NCI-H82 (cell line): Measurements from ENCODE around the gene GRK5.

Source experiments
- DNase-seq: peaks from one replicate; lab custom pipeline; 2025; lab: John Stamatoyannopoulos, UW

Gene GRK5

GRCh38 chr10:119360181-119360921, 153.0 kb downstream of the GRK5 start:
- DNase-seq = peak; percentile 21

GRCh38 chr10:119361037-119361436, 153.7 kb downstream of the GRK5 start:
- no peak for DNase-seq

- DNase-seq = no peak
Measured at GRCh38 chr10:119362122-119362521, 154.8 kb downstream of the GRK5 start.

GRCh38 chr10:119364645-119365600, 157.6 kb downstream of the GRK5 start:
- no peak for DNase-seq

GRCh38 chr10:119365773-119366599, 158.6 kb downstream of the GRK5 start:
- no peak for DNase-seq

- DNase-seq = no peak
Measured at GRCh38 chr10:119367841-119368549, 160.6 kb downstream of the GRK5 start.

GRCh38 chr10:119368581-119368980, 161.2 kb downstream of the GRK5 start:
- DNase-seq = no peak

- no peak for DNase-seq
Measured at GRCh38 chr10:119368991-119369869, 161.9 kb downstream of the GRK5 start.

GRCh38 chr10:119370111-119370741, 162.9 kb downstream of the GRK5 start:
- no peak for DNase-seq

- DNase-seq = no peak
Measured at GRCh38 chr10:119370972-119371703, 163.8 kb downstream of the GRK5 start.

GRCh38 chr10:119371704-119372663, 164.6 kb downstream of the GRK5 start:
- no peak for DNase-seq

- peak; percentile 77 for DNase-seq
Measured at GRCh38 chr10:119373294-119374102, 166.1 kb downstream of the GRK5 start.

GRCh38 chr10:119374236-119374635, 166.9 kb downstream of the GRK5 start:
- no peak for DNase-seq

GRCh38 chr10:119375574-119376272, 168.4 kb downstream of the GRK5 start:
- DNase-seq = peak; percentile 94

GRCh38 chr10:119377451-119377957, 170.1 kb downstream of the GRK5 start:
- DNase-seq = peak; percentile 85
